HG03196 (cell line): ENCODE data around the gene CEP85L.

Experiments
- ATAC-seq: cut with Tn5 transposase; IDR thresholded peaks from one replicate; pipeline ENCODE4 v1.9.1; 2021; ENCODE audit not compliant: unreplicated experiment

CEP85L gene

DNA sequence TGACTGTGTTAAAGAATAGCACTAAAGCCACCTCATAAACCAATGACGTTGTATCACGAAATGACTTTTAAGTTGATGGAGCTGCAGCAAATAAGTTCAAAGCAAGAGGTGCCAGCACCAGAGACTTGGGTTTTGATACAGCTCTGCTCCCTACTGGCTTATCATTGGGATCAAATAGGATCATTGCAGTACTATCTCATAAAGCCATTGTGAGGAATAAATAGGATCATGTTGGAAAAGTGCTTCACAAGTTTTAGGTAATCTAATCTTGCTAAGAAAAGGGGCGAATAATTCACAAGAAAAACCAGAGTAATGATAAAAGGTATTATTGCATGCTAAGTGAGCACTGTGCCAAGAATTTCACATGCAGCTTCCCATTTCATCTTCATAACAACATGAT, 10.4 kb upstream of the CEP85L start:
- ATAC-seq, result no peak

DNA sequence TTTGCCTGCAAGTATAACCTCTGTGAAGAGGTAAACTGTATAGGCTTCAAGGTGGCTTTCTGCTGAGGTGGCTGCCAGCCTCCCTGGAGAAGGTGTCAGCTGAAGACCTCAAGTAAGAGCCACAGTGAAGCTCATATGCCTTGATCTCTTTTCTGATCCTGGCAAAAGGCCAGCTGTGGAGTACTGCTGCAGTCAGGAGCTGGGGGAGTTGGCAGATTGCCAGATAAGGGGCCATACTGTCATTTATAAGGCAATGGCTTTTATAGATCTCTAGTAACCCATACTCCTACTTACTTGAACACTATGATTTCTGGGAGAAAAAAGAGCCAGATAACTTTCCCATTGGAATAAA, 8.8 kb upstream of the CEP85L start:
- no peak for ATAC-seq

DNA sequence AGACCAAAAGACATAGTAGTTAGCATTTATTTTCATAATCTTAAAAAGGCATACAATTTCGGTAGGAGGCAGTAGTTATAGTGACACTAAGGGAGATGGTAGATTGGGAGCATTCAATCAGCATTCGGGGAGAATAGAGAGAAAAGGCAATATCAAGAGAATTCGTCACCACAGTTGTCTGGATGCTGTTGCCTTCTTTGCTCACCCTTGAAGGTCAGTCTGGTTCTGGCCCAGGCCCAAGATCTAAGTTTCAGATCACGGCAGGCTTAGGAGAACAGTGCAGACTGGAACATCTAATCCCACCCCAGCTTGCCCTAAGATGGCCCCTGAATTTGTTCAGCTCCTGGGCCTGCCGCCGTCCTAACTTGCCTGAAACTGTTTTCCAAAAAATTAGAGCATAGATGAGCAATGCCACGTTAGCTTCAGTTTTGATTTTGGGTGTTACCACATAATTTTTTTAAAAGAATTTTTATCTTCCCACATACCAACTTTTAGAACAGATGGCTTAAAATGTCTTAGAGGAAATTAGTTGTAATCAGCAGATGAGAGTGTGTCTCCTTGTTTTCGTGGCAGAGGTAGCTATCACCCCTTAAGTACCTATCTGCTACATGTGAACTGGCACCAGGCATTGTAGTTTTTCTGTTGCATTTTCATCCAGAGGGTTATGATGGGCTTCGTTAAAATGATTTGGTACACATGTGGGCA, 8.3 kb upstream of the CEP85L start:
- no peak for ATAC-seq

DNA sequence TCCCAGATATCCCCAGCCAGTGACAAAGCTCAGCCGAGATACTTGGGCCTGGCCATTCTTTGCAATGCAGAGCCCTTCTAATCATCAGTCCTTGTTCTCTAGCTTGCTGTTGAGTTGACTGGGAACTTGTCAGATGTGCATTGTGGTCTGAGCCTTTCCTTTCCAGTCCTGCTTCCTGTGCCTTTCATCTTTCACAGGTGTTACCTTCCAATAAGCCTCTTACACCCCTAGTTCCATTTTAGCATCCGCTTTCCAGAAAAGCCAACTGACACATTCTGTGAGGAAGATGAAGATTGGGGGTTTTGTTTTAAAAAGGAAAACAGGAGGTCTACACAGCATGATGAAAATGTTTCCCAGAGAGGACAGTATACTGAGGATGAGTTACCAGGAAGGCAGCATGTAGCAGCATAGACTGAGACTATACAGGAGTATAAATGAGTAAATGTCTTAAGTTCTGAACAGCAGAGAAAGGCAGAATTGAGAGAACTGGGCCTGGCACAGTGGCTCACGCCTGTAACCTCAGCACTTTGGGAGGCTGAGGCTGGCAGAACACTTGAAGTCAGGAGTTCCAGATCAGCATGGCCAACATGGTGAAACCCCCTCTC, 5.6 kb upstream of the CEP85L start:
- ATAC-seq, result no peak

DNA sequence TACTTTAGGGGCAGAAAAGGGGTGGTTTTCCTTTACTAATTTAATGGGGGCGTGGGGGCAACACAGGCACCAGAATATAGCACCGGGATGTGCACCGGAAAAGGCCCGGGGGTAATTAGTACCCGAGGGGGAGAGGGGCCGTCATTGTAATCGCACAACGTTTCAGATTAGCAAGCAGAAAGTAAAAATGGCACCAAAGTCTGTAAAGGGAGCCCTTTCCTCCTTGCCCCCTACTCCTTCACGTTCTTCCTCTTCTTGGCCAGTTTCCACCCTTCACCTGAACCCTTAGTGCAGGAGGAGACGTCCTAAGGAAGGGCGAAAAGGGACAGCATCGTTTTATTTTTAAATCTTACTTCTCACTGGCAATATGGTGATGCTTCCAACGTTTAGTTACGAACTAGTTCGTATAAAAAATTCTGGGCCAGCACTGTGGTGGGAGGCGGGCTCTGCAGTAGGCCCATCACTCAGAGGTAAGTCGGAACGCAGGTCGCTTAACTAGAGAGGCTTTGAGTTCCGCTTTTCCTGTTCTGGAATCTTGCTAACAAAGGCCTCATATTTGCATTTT, 742 bp upstream of the CEP85L start:
- no peak for ATAC-seq

DNA sequence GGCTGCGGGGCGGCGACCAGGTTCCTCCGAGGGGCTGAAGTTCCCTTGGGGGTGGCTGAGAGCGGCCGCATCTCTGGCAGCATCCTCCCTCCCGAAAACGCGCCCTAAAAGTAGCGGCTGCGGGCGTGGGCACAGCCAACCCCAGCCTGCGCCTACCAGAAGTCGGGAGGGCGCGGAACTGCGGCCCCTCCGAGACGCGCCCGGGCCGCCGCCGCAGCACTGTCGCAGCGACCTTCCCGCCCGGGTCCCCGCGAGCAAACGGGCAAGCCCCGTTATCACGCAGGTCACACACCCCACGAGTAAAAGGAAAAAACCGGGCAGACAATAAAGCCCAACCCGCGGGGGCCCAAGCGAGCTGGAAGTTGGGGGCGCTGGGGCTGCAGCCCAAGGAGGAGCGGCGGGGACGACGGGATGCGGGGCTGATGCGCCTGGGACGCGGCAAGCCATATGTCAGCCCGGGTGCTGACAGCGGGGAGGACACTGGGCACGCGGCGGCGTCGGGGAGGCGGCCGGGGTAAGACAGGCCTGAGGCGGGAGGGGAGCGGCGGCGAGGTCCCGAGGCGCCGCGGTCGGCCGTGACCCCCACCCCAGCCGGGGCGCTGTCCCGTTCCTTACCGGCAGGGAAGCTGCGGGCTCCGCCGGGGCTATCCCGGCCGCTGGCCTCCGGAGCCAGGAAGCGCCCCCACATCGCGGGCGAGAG, 659 bp downstream of the CEP85L start:
- ATAC-seq, result peak; percentile 43

DNA sequence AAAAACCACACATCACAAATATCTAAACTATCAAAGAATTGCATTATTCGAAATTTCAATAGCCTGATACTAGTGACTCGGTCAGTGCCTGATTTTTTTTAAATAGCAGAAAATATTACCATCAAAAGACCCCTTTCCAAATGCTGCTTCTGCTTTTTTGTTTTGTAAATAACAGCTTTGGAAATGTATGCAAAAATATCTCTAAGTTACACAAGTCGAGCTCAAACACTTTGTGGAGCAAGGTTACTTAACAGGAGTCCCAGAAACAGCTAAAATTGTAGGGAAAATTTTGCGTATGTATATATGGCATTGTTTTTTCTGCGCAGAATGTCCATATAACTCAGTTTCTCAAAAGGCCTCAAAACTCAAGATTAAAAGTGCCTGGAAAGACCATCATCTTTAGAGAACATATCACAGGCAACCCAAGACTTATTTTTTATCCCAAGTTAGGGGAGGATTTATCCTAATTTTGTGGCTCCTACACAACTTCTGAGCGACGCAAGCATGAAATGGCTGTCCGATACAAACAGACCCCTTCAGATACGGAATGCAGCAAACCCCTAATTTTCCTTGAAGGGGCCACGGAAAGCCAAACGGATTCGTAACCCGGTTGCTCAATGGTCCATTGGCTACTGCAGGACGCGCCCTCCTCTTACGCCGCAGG, 1.3 kb downstream of the CEP85L start:
- no peak for ATAC-seq

DNA sequence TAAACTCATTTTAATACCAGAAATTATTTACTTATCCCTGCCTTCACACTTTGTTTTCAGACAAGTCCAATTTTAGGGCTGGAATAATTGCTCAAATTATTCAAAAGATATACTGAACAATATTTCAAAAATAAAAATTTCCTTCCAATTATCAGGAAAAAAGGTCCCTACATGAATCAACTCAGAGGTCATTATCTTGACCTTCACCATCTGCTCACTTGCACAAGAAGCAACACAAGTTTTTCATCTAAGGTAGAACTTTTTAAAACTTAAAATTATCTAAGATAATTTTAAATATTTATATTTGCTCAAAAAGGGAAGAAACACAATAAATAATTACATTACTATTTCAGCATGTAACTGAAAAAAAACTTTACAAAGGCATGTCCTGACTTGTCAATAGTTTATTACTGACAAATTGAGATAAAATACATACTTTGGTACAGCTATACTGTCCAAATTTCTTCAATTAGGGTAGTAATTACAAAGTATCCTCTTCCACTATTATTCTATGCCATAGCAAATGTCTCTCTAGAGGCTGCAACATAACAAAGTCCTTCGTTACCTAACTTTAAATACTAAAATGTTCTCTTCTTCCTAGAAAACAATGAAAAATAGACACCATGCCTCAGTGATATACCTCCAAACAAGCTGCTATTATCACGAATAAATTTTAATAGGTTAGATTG, 2.4 kb downstream of the CEP85L start:
- no peak for ATAC-seq

DNA sequence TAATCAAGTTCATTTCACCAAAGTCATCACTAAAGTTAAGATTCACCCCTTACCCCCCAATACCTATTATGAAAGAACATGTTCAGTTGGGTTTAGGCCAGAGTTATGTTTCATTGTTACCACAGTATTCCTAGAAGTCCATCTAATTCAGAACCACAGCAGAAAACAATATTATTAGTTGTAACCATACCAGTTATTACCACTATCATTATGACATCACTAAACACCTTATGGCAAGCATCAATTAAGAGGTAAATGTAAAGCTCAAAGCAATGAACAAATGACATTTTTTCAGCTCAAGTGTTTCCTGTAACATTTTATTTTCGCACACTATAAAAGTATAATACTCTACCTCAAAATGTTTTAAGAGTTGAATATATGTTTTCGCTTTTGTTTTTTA, 4.4 kb downstream of the CEP85L start:
- no peak for ATAC-seq

DNA sequence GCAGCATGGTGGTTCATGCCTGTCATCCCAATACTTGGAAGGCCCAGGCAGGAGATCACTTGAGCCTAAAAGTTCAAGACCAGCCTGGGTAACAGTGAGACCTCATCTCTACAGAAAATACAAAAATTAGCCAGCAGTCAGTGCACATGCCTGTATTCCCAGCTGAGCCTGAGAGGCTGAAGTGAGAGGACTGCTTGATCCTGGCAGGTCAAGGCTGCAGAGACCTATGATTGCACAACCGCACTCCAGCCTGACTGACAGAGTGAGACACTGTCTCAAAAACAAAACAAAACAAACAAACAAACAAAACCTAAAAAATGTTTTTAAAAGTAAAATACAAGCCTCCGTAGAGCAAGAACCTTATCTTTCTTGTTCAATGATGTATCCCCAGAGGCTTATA, 6.0 kb downstream of the CEP85L start:
- ATAC-seq, result no peak

DNA sequence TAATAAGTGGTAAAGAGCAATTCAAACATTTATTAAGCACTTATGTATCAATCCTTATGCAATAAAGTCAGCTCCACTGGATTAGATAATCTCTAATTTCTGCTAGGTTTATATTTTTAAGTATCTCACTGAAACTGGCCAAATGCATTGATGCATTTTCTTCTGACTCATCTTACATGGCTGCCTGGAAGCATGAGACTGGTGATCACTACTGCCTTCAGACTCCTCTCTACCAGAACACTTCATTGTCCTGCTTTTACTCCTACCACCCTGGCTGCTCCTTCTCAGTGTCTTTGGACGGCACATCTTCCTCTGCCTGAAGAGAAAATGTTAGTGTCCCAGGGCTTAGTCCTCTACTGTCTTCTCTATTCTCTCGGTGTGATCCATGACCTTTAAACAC, 7.4 kb downstream of the CEP85L start:
- ATAC-seq, result no peak

DNA sequence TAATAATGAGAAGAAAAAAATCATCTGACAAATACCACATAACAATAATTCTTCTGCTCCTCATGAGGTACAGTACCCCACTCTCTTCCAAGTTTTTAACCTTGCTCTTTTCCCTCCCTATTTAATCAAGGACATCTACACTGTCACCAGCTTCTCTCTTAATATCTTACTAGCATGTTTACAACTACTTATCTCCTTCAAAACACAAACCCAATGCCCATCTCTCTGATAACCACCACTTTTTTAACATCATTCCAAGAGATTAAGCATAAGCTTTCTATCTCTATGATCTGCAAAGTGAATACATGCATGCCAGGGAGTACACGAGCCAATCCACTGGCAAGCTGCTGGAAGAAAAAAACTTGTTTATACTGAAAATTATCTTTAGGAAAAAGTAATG, 10.3 kb downstream of the CEP85L start:
- no peak for ATAC-seq

DNA sequence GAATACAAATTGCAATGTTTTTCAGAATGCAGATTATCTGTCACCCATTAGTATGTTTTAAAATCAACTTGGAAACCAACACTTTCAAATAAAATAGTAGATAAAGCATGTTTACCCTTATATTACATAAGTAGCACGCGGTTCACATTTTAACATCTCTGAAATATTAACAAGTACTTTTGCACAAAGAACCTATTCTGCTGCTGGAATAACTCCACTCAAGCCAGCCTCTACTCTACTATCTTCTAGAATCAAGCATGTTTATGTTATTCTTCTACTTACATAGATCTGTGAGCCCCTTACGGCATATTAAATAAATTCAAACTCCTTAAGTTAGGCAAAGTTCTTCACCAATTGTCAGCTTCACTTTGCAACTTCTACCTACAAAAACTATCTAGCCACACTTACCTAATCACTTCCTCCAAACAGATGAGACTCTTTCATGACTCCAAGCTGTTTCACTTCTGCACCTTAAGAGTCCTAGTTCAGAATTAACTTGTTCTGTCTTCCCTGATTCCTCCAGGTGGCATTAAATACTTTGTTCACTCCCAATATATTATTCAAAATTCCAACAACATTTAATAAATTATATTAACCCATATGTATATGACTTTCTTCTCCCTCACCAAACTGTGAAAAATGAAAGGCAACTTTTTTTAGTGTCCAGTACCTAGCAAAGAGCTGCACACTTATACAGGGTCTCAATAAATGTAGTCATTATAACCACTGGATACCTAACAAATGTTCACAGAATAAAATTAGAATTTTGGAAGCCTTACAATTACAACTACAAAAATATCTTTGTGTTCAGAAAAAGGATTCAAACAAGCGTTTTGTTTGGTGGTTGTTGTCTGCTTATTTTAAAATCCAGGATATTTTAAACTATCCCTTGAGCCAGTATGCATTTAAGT, 12.1 kb downstream of the CEP85L start:
- peak; percentile 82 for ATAC-seq

DNA sequence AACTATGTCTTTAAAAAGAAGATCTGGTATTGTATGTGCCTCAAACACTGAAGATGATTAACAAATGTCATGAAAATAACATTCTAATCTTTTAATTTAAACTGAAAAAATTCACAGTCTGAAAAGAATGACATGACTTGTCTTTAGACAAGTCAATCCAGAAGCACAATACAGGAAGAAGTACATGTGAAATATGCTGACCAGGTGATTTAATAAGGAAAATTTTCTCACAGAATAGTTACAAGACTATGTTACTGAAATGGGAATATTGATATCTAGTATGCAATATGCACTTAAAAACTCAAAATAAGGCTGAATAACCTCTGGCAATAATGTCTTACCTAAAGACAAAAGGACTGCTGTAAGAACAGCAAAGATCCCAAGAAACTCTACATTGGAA, 13.1 kb downstream of the CEP85L start:
- ATAC-seq, result no peak

DNA sequence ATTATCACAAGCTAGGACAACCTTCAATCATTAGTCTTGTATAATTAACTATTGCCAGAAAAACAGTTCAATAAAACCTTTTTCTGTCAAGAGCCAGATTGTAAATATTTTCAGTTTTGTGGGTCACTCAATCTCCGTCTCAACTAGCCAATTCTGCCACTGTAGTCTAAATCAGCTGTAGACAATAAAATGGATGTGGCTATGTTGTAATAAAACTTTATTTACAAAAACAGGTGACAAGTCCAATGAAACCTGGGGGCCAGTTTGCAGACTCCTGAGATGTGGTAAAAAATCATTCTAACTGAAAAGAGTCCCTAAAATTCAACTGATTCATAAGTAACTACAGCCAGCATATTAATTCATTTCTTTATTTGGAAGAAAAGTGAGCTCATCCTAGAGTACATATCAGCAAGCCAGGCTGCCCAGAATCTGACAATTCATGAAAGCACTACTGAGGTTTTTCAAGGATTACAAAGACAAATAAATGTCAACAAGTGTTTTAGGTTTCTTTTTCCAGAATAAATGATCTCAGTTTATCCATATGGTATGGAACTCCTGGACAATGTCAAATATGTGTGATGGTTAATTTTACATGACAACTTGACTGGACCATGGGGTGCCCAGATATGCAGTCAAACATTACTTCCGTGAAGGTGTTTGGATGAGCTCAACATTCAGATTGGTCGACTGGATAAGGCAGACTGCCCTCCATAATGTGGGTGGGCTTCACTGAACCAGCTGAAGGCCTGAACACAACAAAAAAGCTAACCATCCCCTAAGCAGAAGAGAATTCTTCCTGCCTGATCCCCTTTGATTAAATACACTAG, 15.3 kb downstream of the CEP85L start:
- no peak for ATAC-seq

DNA sequence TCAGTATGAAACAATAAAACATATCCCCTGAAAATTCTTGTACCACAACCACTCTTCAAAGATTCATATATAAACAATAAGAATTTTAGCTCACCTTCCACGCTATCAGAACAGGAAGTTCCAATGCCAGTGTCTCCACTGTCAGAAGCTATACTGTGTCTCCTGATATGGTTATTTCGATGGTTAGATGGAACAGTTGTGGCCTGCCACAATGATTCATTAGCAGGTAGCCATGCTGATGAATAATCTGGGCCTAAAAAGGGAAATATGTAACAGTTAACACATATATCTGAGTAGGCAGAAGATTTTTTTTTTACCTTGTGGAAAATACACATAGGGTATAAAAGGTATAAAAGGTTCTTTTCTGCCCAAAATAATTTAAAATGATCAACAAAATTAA, 19.0 kb downstream of the CEP85L start:
- no peak for ATAC-seq

DNA sequence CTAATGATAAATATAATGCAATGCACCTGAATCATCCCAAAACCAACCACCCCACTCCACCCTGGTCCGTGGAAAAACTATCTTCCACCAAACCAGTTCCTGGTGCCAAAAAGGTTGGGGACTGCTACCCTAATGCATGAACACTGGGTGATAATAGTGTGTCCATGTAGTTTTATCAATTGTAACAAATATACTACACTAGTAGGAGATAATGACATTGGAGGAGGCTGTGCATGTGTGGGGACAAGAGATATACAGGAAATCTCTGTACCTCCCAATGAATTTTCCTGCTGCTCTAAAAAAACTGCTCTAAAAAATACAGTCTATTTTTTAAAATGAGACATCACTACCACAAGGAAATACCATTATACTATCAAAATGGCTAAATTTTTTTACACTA, 20.5 kb downstream of the CEP85L start:
- ATAC-seq, result no peak

DNA sequence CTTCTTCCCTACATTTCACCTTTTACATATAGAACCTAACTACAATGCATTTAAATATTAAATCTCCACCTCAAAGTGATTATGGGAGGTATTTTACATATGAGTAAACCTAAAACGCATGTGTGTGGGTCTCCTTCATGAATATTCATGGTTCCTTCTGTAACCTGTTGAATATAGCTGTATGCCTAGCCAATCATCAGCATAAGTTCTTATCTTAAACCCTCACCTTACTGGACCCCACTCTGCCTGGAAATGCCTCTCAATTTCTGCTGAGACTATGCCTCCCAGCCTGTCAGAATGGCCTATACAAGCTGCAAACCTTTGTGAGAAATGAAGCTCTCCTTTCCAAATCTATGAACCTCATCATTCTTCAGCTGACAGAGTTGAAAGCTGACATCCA, 21.3 kb downstream of the CEP85L start:
- no peak for ATAC-seq

DNA sequence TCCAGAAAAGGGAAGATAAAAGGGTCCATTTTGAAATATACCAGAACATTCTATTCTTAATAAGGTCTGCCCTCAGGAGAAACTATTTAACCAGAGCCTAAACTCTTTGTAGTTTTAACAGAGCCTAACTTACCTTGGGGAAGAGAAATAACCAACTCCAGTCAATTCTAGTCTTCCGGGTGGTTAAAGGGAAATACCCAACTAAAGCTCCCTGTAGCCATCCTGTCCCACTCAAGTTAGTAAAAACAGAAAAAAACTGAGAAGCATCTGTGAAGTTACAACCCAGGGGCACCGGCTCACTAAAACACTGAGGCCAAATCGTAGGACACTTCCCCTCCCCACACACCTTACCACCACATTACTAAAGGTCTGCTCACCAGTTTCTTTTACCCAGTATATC, 23.7 kb downstream of the CEP85L start:
- no peak for ATAC-seq
